H1 (cell line): ENCODE results near the gene CAMK1. TPM values are rescaled to one million over a fixed set of nuclear protein-coding genes. Genes with fewer than 3 reads are reported as not detected.
A peak's percentile ranks its signal among the peaks of the same experiment; 100 is the strongest.

ENCODE experiments used
- CTCF ChIA-PET: fragments of 300-600 bp; sonication (Branson Sonifier 250); formaldehyde crosslinking; loops from one replicate; lab custom pipeline; 2021; ENCODE audit not compliant: partially characterized antibody; lab: Charles Lee
- POLR2A ChIA-PET: fragments of 300-600 bp; sonication (Branson Sonifier 250); formaldehyde crosslinking; loops from one replicate; lab custom pipeline; 2021; ENCODE audit warnings: inconsistent platforms; ENCODE audit not compliant: partially characterized antibody; lab: Charles Lee
- DNase-seq, 2 experiments: peaks; one replicate each; pipeline versions ENCODE4 v3.0.0 to v3.0.0-alpha.2; 2010 to 2022; ENCODE audit warnings: low spot score in 2 of 2, low read depth in 1 of 2, mixed read lengths in 1 of 2
- FAIRE-seq: peaks from 2 replicates; lab custom pipeline; 2011; peaks lifted over from hg19 to GRCh38; lab: Jason Lieb, UNC
- H2AFZ ChIP-seq: 2 replicates; pipeline ENCODE4 v1.8.1; 2012; ENCODE audit warnings: low read length, inconsistent platforms
- H2AK5ac ChIP-seq: 2 replicates; pipeline ENCODE4 v1.6.1; 2013; ENCODE audit warnings: low read depth, low read length
- H2BK120ac ChIP-seq: replicated peaks from 2 replicates; pipeline ENCODE3; 2013; ENCODE audit warnings: low read depth, low read length, inconsistent platforms
- H2BK12ac ChIP-seq: 2 replicates; pipeline ENCODE4 v1.6.1; 2013; ENCODE audit warnings: low read depth, low read length
- H2BK15ac ChIP-seq: 2 replicates; pipeline ENCODE4 v1.6.1; 2013; ENCODE audit warnings: low read length
- H2BK20ac ChIP-seq: 2 replicates; pipeline ENCODE4 v1.6.1; 2013; ENCODE audit warnings: low read length
- H2BK5ac ChIP-seq: 2 replicates; pipeline ENCODE4 v1.6.1; 2013; ENCODE audit warnings: low read depth, low read length
- H3K14ac ChIP-seq: 2 replicates; pipeline ENCODE4 v1.6.1; 2013; ENCODE audit warnings: inconsistent platforms; ENCODE audit not compliant: insufficient read length
- H3K18ac ChIP-seq: 2 replicates; pipeline ENCODE4 v1.6.1; 2013; ENCODE audit warnings: low read length; ENCODE audit errors: extremely low read depth
- H3K23ac ChIP-seq: 2 replicates; pipeline ENCODE4 v1.6.1; 2013; ENCODE audit warnings: inconsistent platforms; ENCODE audit not compliant: insufficient read length
- H3K23me2 ChIP-seq: 2 replicates; pipeline ENCODE4 v1.6.1; 2013; ENCODE audit warnings: low read depth, low read length
- H3K27ac ChIP-seq: 2 replicates; pipeline ENCODE4 v1.6.1; 2011; ENCODE audit warnings: low read depth, low read length, inconsistent platforms
- H3K27me3 ChIP-seq, 4 experiments: replicated peaks in 1 of 4; 1 replicate in 1 of 4; 2 replicates in 3 of 4; pipeline versions ENCODE4 v1.6.1 to v1.8.1; 2011 to 2013; ENCODE audit warnings: low read length in 3 of 4, mild to moderate bottlenecking in 3 of 4, inconsistent platforms in 2 of 4, mixed read lengths in 2 of 4, moderate library complexity in 1 of 4; ENCODE audit not compliant: control insufficient read depth in 3 of 4, insufficient read depth in 3 of 4; ENCODE audit errors: extremely low read depth in 1 of 4
- H3K36me3 ChIP-seq, 4 experiments: 2 replicates each; pipeline versions ENCODE4 v1.6.1 to v1.8.1; 2011 to 2013; ENCODE audit warnings: mild to moderate bottlenecking in 4 of 4, low read length in 3 of 4, moderate library complexity in 2 of 4, control low read depth in 1 of 4, inconsistent platforms in 1 of 4; ENCODE audit not compliant: insufficient read depth in 4 of 4, control insufficient read depth in 2 of 4
- H3K4ac ChIP-seq: replicated peaks from 2 replicates; pipeline ENCODE3; 2013; ENCODE audit warnings: low read length, low read depth, mixed read lengths, inconsistent platforms; ENCODE audit not compliant: insufficient read length
- H3K4me1 ChIP-seq, 4 experiments: replicated peaks in 1 of 4; 1 replicate in 1 of 4; 2 replicates in 3 of 4; pipeline versions ENCODE4 v1.6.1 to v1.8.1; 2011 to 2013; ENCODE audit warnings: low read length in 3 of 4, inconsistent platforms in 2 of 4, mixed read lengths in 1 of 4; ENCODE audit not compliant: insufficient read depth in 4 of 4, control insufficient read depth in 3 of 4
- H3K4me2 ChIP-seq, 2 experiments: 2 replicates each; pipeline versions ENCODE4 v1.6.1 to v1.8.1; 2011 to 2013; ENCODE audit warnings: low read depth in 2 of 2, low read length in 2 of 2, control low read depth in 1 of 2, inconsistent platforms in 1 of 2, mild to moderate bottlenecking in 1 of 2; ENCODE audit not compliant: insufficient read depth in 1 of 2
- H3K4me3 ChIP-seq, 4 experiments: fragments of 200-600, 300-600 bp in 1 of 4; sonication (generic), shearing (Covaris generic), sonication (Bioruptor Twin) in 1 of 4; 2 replicates each; pipeline versions ENCODE4 v1.5.1 to v1.8.1; 2011 to 2016; ENCODE audit warnings: low read length in 4 of 4, low read depth in 3 of 4, control low read depth in 2 of 4, inconsistent platforms in 2 of 4, mild to moderate bottlenecking in 2 of 4, mixed read lengths in 1 of 4, moderate library complexity in 1 of 4; ENCODE audit not compliant: insufficient read depth in 2 of 4; ENCODE audit errors: extremely low read depth in 1 of 4
- H3K56ac ChIP-seq: replicated peaks from 2 replicates; pipeline ENCODE3; 2013; ENCODE audit warnings: low read depth, mild to moderate bottlenecking, mixed read lengths, low read length, inconsistent platforms; ENCODE audit not compliant: insufficient read length
- H3K79me1 ChIP-seq: 2 replicates; pipeline ENCODE4 v1.6.1; 2013; ENCODE audit warnings: low read depth, low read length, control low read depth
- H3K79me2 ChIP-seq, 2 experiments: 2 replicates each; pipeline versions ENCODE4 v1.6.1 to v1.8.1; 2012 to 2013; ENCODE audit warnings: low read length in 2 of 2, mild to moderate bottlenecking in 2 of 2, inconsistent platforms in 1 of 2; ENCODE audit not compliant: insufficient read depth in 2 of 2, control insufficient read depth in 1 of 2
- H3K9ac ChIP-seq, 4 experiments: replicated peaks in 1 of 4; 1 replicate in 1 of 4; 2 replicates in 3 of 4; pipeline versions ENCODE4 v1.6.1 to v1.8.1; 2011 to 2013; ENCODE audit warnings: low read depth in 3 of 4, low read length in 3 of 4, control low read depth in 2 of 4, mild to moderate bottlenecking in 2 of 4, moderate library complexity in 2 of 4, inconsistent platforms in 1 of 4; ENCODE audit errors: extremely low read depth in 1 of 4
- H3K9me3 ChIP-seq, 2 experiments: 2 replicates each; pipeline versions ENCODE4 v1.6.1 to v1.8.1; 2012 to 2013; ENCODE audit warnings: mild to moderate bottlenecking in 2 of 2, moderate library complexity in 2 of 2, control low read depth in 1 of 2, inconsistent platforms in 1 of 2, low read depth in 1 of 2, low read length in 1 of 2, mixed read lengths in 1 of 2; ENCODE audit not compliant: insufficient read depth in 2 of 2
- H4K20me1 ChIP-seq, 2 experiments: replicated peaks in 1 of 2; 2 replicates each; pipeline versions ENCODE3 to v1.8.1; 2011 to 2013; ENCODE audit warnings: inconsistent platforms in 2 of 2, low read length in 2 of 2, mild to moderate bottlenecking in 1 of 2; ENCODE audit not compliant: insufficient read depth in 2 of 2, control insufficient read depth in 1 of 2
- H4K5ac ChIP-seq: 2 replicates; pipeline ENCODE4 v1.6.1; 2013; ENCODE audit warnings: low read length, low read depth, mixed read lengths, inconsistent platforms; ENCODE audit not compliant: insufficient read length
- H4K8ac ChIP-seq: 2 replicates; pipeline ENCODE4 v1.8.0; 2013; ENCODE audit warnings: mild to moderate bottlenecking, moderate library complexity, low read length, inconsistent platforms; ENCODE audit not compliant: insufficient read depth; ENCODE audit errors: extremely low read depth
- H4K91ac ChIP-seq: replicated peaks from 2 replicates; pipeline ENCODE3; 2013; ENCODE audit warnings: low read length, mixed read lengths, inconsistent platforms; ENCODE audit not compliant: insufficient read length
- HDAC6 ChIP-seq: IDR thresholded peaks from one replicate; pipeline ENCODE4 v1.7.1; 2012; ENCODE audit warnings: low read depth, mild to moderate bottlenecking, inconsistent platforms, low read length, moderate library complexity
- TCF12 ChIP-seq: IDR thresholded peaks from 2 replicates; pipeline ENCODE4 v1.6.1; 2011; ENCODE audit warnings: low read depth, mild to moderate bottlenecking, low read length
- WGBS, 2 experiments: shearing (Covaris generic) in 1 of 2; methylation state at CpG; one replicate each; pipeline versions ENCODE4 v1.1.6 to v1.1.7; 2013 to 2015; ENCODE audit warnings: low lambda C conversion rate in 2 of 2, mixed read lengths in 2 of 2, inconsistent platforms in 1 of 2, low coverage in 1 of 2, missing lambda C conversion rate in 1 of 2; ENCODE audit not compliant: insufficient replicate concordance in 2 of 2, insufficient coverage in 1 of 2, insufficient read length in 1 of 2; ENCODE audit errors: extremely low coverage in 1 of 2, missing lambda C conversion rate in 1 of 2; 5-methylcytosine and 5-hydroxymethylcytosine counted together
- polyA plus RNA-seq, 7 experiments: library from polyadenylated mRNA; depleted of rRNA in 3 of 7; stranded (reverse) in 5 of 7; unstranded in 2 of 7; fragments of >200 nt in 5 of 7; fragments of 200-250 nt in 2 of 7; gene quantifications; 1 replicate in 5 of 7; 2 replicates in 1 of 7; 4 replicates in 1 of 7; pipeline versions ENCODE4 v1.2.1 to v1.2.3, GENCODE V29; 2011 to 2013; ENCODE audit warnings: missing spikeins in 2 of 7, mixed read lengths in 2 of 7
- total RNA-seq: library from RNA; stranded (reverse); fragmentation: NEBNext Ultra II Directional; extraction: Animal tissue kit (Norgen Biotek cat#: 25700); gene quantifications from 2 replicates; pipeline ENCODE4 v1.2.1, GENCODE V29; 2021

The CAMK1 gene
- total and polyA plus RNA-seq, 2 of the 8 experiments (the other 6 are each of a cell fraction or from before 2014, with no cell fraction given) = 4.9 to 5.1 TPM

DNA sequence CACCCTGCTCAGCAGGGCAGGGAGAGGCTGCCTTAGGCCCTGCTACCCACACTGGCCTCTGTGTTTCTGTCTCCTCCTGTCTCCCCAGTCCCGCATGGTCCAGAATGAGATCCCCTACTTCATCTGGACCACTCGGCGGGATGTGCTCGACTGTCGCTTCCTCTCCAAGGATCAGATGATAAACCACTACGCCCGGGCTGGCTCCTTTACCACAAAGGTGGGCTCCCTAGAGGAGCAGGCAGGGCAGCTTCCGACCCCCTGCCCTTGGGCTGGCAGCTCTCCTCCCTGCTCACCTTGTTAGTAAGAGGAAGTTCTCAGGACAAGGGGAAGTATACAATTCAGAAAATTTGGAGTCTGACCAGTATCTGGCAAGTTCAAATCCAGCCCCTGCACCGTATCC is 46.2 kb upstream of the CAMK1 start:
- no peak for FAIRE-seq
- POLR2A ChIA-PET = no interaction called here
- 98% methylated on average over 9 of the region's 9 CpGs; no CpG with 5 or more reads in 1 of the 2 experiments for WGBS, 2 experiments

More for the DNA sequence above, 46.2 kb upstream of the CAMK1 start:
- no peak overlapping the region for H3K18ac ChIP-seq
- H3K27ac ChIP-seq = no peak overlapping the region
- TF ChIP-seq TCF12 = no peak
- TF ChIP-seq HDAC6 = no peak
- TF ChIP-seq, all 59 proteins: peak for 0
- Histone ChIP-seq H2BK5ac (no peak overlapping the region), H2BK12ac (no peak overlapping the region), H4K20me1 (no peaks in the 10 kb centered on the region), H2AK5ac (0 out of 2 replicates have a peak overlapping the region, but pooled peaks have one; percentile 13), H2BK15ac (no peak overlapping the region), H2BK120ac (no peak overlapping the region), H3K79me2 (no peaks in the 10 kb centered on the region), H3K4me2 (no peak overlapping the region), H3K9me3 (no peaks in the 10 kb centered on the region), H3K23ac (no peak overlapping the region), H3K4me3 (no peak overlapping the region), H3K4ac (no peak overlapping the region), H3K27me3 (peaks cover 0 to 5% (median 5%) of the 10 kb centered on the region in 4 experiments; a peak in 4 of 7 replicates), H3K14ac (no peak overlapping the region), H4K5ac (no peak overlapping the region), H3K9ac (no peak overlapping the region), H3K36me3 (no peaks in the 10 kb centered on the region), H3K56ac (no peak overlapping the region), H4K91ac (no peak overlapping the region), H2AFZ (no peak overlapping the region), H2BK20ac (no peak overlapping the region), H3K79me1 (no peaks in the 10 kb centered on the region), H3K23me2 (no peaks in the 10 kb centered on the region; the same call in 1 of the 2 replicates), H4K8ac (no peak overlapping the region), H3K4me1 (no peaks in the 10 kb centered on the region)
- CTCF ChIA-PET = no interaction called here
- DNase-seq = no peak
